OCI-LY7 (cell line): ENCODE measurements around the gene KCNJ12.

Source experiments
- CTCF ChIP-seq: fragments of 200-600 bp; sonication (generic); conservative IDR thresholded peaks from 2 replicates; pipeline ENCODE4 v1.5.1; 2014; ENCODE audit warnings: mild to moderate bottlenecking, antibody characterized with exemption, low read length, moderate library complexity, mixed read lengths
- EZH2phosphoT487 ChIP-seq: fragments of 200-600 bp; sonication (generic); IDR thresholded peaks from 2 replicates; pipeline ENCODE4 v1.6.1; 2018; ENCODE audit warnings: low read depth, borderline replicate concordance, mild to moderate bottlenecking, mixed run types, antibody characterized with exemption, low read length, moderate library complexity, mixed read lengths

- TF ChIP-seq CTCF: no peak
- no peak for TF ChIP-seq EZH2phosphoT487
Measured at GRCh38 chr17:21353326-21354010, 22.7 kb upstream of the KCNJ12 start.
